ENCODE measurements around the gene ARHGAP22.

- TF ChIP-seq EZH2 (IDR thresholded peaks at IDR 0.05; ENCODE audit: borderline replicate concordance, low read length) (no peak), CTCF (conservative IDR thresholded peaks at IDR 0.05 in 1 of 2, IDR thresholded peaks at IDR 0.05 in 1 of 2; ENCODE audit: extremely low read depth in 1 of 2, insufficient read depth in 1 of 2, low read depth in 1 of 2, low read length in 2 of 2) (no peak)
Observed at GRCh38 chr10:48645600-48645999, 40.7 kb upstream of the ARHGAP22 start.
